Retinal pigment epithelial cell (primary cell): Measurements from ENCODE around the gene OSMR.

ENCODE experiments used
- DNase-seq: peaks from one replicate; pipeline ENCODE4 v3.0.0-alpha.2; 2010; ENCODE audit warnings: low read depth
- H3K4me3 ChIP-seq: 2 replicates; pipeline ENCODE4 v1.5.1; 2011; ENCODE audit warnings: mild to moderate bottlenecking, low read length, control low read depth, moderate library complexity
- CTCF ChIP-seq: conservative IDR thresholded peaks from 2 replicates; pipeline ENCODE4 v1.5.1; 2011; ENCODE audit warnings: low read depth, low read length, control low read depth, inconsistent platforms

The OSMR gene

GRCh38 chr5:38816083-38817030 is 29.5 kb upstream of the OSMR start:
- no peak for TF ChIP-seq CTCF
- DNase-seq = no peak
- no peak overlapping the region for H3K4me3 ChIP-seq

GRCh38 chr5:38821679-38822078 is 24.1 kb upstream of the OSMR start:
- DNase-seq = no peak
- TF ChIP-seq CTCF = no peak

GRCh38 chr5:38823503-38823902 is 22.3 kb upstream of the OSMR start:
- no peak for TF ChIP-seq CTCF
- DNase-seq = no peak
- H3K4me3 ChIP-seq = no peak overlapping the region

More at GRCh38 chr5:38821679-38822078, 24.1 kb upstream of the OSMR start:
- no peak overlapping the region for H3K4me3 ChIP-seq

- no peak overlapping the region for H3K4me3 ChIP-seq
- TF ChIP-seq CTCF = no peak
- DNase-seq = no peak
Measured at GRCh38 chr5:38824821-38825220, 21.0 kb upstream of the OSMR start.

GRCh38 chr5:38825494-38825893 is 20.3 kb upstream of the OSMR start:
- TF ChIP-seq CTCF = no peak
- DNase-seq = no peak
- no peak overlapping the region for H3K4me3 ChIP-seq

GRCh38 chr5:38827525-38827924 is 18.3 kb upstream of the OSMR start:
- DNase-seq = no peak
- no peak overlapping the region for H3K4me3 ChIP-seq
- TF ChIP-seq CTCF = no peak

GRCh38 chr5:38830521-38831051 is 15.2 kb upstream of the OSMR start:
- no peak for TF ChIP-seq CTCF
- no peak for DNase-seq
- no peak overlapping the region for H3K4me3 ChIP-seq
